Neural cell (in vitro differentiated cells): ENCODE data around the gene C1R.

Source experiments
- EP300 ChIP-seq: fragments of 450-650 bp; conservative IDR thresholded peaks from 2 replicates; pipeline ENCODE4 v1.6.1; 2014; ENCODE audit warnings: antibody characterized with exemption, mild to moderate bottlenecking, moderate library complexity; ENCODE audit not compliant: poor library complexity, severe bottlenecking
- EZH2 ChIP-seq: fragments of 200-600, 300-800 bp; shearing (Covaris generic), sonication (generic); IDR thresholded peaks from 2 replicates; pipeline ENCODE4 v1.6.1; 2014; ENCODE audit warnings: antibody characterized with exemption, low read length, borderline replicate concordance, mild to moderate bottlenecking; ENCODE audit not compliant: insufficient read depth, poor library complexity, severe bottlenecking
- MXI1 ChIP-seq: fragments of 450-650 bp; conservative IDR thresholded peaks from 2 replicates; pipeline ENCODE4 v1.6.1; 2014; ENCODE audit warnings: antibody characterized with exemption, mild to moderate bottlenecking; ENCODE audit not compliant: poor library complexity, severe bottlenecking
- POLR2AphosphoS5 ChIP-seq: IDR thresholded peaks from 2 replicates; pipeline ENCODE4 v1.6.1; 2012
- RAD21 ChIP-seq: fragments of 450-650 bp; conservative IDR thresholded peaks from 2 replicates; pipeline ENCODE4 v1.6.1; 2014; ENCODE audit warnings: antibody characterized with exemption, mild to moderate bottlenecking, moderate library complexity
- SMC3 ChIP-seq: fragments of 450-650 bp; conservative IDR thresholded peaks from 2 replicates; pipeline ENCODE4 v1.6.1; 2014; ENCODE audit warnings: antibody characterized with exemption, mild to moderate bottlenecking, moderate library complexity; ENCODE audit not compliant: poor library complexity
- TAF1 ChIP-seq: IDR thresholded peaks from 2 replicates; pipeline ENCODE4 v1.6.1; 2012; ENCODE audit warnings: low read depth
- TF ChIP-seq, protein P1 (sequence below): fragments of 450-650 bp; IDR thresholded peaks from 2 replicates; pipeline ENCODE4 v1.5.1; 2014; ENCODE audit warnings: antibody characterized with exemption, mild to moderate bottlenecking, moderate library complexity; ENCODE audit not compliant: poor library complexity, severe bottlenecking
- TF ChIP-seq, protein P2 (sequence below): IDR thresholded peaks from 2 replicates; pipeline ENCODE4 v1.6.1; 2012; ENCODE audit warnings: borderline replicate concordance

DNA sequence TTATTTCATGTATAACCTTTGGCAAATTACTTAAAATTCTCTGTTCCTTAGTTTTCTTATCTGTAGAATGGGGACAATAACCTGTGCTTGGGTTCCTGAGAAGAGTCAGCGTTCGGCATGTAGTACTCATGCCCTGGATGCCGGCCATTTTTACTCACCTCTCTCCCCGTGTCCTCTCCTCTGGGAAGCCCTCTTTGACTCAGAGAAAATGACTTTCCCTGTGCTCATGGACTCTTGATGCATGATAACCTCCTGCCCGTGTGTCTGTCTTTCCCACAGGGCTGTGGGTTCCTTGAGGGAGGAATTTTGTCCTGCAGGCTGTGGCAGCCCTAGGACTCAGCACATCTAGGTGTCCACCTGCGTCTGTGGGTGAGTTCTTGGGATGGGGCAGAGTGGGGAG is 22.6 kb upstream of the C1R start:
- TF ChIP-seq, protein P1, sequence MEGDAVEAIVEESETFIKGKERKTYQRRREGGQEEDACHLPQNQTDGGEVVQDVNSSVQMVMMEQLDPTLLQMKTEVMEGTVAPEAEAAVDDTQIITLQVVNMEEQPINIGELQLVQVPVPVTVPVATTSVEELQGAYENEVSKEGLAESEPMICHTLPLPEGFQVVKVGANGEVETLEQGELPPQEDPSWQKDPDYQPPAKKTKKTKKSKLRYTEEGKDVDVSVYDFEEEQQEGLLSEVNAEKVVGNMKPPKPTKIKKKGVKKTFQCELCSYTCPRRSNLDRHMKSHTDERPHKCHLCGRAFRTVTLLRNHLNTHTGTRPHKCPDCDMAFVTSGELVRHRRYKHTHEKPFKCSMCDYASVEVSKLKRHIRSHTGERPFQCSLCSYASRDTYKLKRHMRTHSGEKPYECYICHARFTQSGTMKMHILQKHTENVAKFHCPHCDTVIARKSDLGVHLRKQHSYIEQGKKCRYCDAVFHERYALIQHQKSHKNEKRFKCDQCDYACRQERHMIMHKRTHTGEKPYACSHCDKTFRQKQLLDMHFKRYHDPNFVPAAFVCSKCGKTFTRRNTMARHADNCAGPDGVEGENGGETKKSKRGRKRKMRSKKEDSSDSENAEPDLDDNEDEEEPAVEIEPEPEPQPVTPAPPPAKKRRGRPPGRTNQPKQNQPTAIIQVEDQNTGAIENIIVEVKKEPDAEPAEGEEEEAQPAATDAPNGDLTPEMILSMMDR = no peak
- TF ChIP-seq EP300 = no peak
- no peak for TF ChIP-seq POLR2AphosphoS5
- TF ChIP-seq TAF1 = no peak
- no peak for TF ChIP-seq MXI1
- no peak for TF ChIP-seq EZH2
- TF ChIP-seq SMC3 = no peak
- TF ChIP-seq RAD21 = no peak
- TF ChIP-seq, protein P2, sequence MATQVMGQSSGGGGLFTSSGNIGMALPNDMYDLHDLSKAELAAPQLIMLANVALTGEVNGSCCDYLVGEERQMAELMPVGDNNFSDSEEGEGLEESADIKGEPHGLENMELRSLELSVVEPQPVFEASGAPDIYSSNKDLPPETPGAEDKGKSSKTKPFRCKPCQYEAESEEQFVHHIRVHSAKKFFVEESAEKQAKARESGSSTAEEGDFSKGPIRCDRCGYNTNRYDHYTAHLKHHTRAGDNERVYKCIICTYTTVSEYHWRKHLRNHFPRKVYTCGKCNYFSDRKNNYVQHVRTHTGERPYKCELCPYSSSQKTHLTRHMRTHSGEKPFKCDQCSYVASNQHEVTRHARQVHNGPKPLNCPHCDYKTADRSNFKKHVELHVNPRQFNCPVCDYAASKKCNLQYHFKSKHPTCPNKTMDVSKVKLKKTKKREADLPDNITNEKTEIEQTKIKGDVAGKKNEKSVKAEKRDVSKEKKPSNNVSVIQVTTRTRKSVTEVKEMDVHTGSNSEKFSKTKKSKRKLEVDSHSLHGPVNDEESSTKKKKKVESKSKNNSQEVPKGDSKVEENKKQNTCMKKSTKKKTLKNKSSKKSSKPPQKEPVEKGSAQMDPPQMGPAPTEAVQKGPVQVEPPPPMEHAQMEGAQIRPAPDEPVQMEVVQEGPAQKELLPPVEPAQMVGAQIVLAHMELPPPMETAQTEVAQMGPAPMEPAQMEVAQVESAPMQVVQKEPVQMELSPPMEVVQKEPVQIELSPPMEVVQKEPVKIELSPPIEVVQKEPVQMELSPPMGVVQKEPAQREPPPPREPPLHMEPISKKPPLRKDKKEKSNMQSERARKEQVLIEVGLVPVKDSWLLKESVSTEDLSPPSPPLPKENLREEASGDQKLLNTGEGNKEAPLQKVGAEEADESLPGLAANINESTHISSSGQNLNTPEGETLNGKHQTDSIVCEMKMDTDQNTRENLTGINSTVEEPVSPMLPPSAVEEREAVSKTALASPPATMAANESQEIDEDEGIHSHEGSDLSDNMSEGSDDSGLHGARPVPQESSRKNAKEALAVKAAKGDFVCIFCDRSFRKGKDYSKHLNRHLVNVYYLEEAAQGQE = no peak
